ENCODE data around the gene RAPGEF4.

RAPGEF4 gene

GRCh38 chr2:172725746-172726145 is 9.9 kb upstream of the RAPGEF4 start:
- Histone ChIP-seq H3K9ac (ENCODE audit: low read length in 5 of 5) (no peak overlapping the region), H3K9me3 (ENCODE audit: control insufficient read depth in 5 of 5, low read length in 5 of 5) (no peaks in the 10 kb centered on the region), H3K36me3 (ENCODE audit: control insufficient read depth in 5 of 5, insufficient read depth in 5 of 5, low read length in 5 of 5) (no peaks in the 10 kb centered on the region), H3K4me1 (ENCODE audit: control insufficient read depth in 5 of 5, insufficient read depth in 5 of 5, low read length in 5 of 5) (peaks cover 0 to 18% (median 8%) of the 10 kb centered on the region in 5 donors), H3K4me3 (ENCODE audit: low read depth in 1 of 5, low read length in 5 of 5) (no peak overlapping the region), H3K27me3 (ENCODE audit: control insufficient read depth in 5 of 5, insufficient read depth in 4 of 5, low read length in 5 of 5) (no peaks in the 10 kb centered on the region), H3K27ac (ENCODE audit: low read depth, low read length) (no peak overlapping the region)

GRCh38 chr2:172726172-172726735 is 9.4 kb upstream of the RAPGEF4 start:
- H3K36me3 ChIP-seq (ENCODE audit: control insufficient read depth in 5 of 5, insufficient read depth in 5 of 5, low read length in 5 of 5) = no peaks in the 10 kb centered on the region
- no peaks in the 10 kb centered on the region for H3K9me3 ChIP-seq (ENCODE audit: control insufficient read depth in 5 of 5, low read length in 5 of 5)
- no peak overlapping the region for H3K4me3 ChIP-seq (ENCODE audit: low read depth in 1 of 5, low read length in 5 of 5)
- H3K27ac ChIP-seq (ENCODE audit: low read depth, low read length) = no peak overlapping the region
- no peak overlapping the region for H3K9ac ChIP-seq (ENCODE audit: low read length in 5 of 5)
- H3K27me3 ChIP-seq (ENCODE audit: control insufficient read depth in 5 of 5, insufficient read depth in 4 of 5, low read length in 5 of 5) = no peaks in the 10 kb centered on the region
- peaks cover 0 to 18% (median 8%) of the 10 kb centered on the region in 5 donors for H3K4me1 ChIP-seq (ENCODE audit: control insufficient read depth in 5 of 5, insufficient read depth in 5 of 5, low read length in 5 of 5)

DNA sequence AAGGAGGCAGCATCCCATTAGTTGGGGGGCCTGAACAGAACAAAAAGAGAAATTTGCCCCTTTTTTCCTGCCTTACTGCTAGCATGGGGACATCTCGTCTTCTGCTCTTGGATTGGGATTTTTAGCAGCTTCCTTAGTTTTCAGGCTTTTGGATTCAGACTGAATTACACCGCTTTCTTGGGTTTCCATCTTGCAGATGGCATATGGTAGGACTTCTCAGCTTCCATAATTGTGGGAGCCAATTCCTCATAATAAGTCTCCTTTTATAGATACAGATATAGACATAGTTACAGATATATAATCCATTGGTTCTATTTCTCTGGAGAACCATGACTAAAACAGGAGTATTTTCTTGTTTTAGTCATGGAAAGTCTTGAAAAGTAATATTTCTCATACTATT is 5.2 kb upstream of the RAPGEF4 start:
- H3K36me3 ChIP-seq (ENCODE audit: control insufficient read depth in 5 of 5, insufficient read depth in 5 of 5, low read length in 5 of 5) = no peaks in the 10 kb centered on the region
- H3K9me3 ChIP-seq (ENCODE audit: control insufficient read depth in 5 of 5, low read length in 5 of 5) = no peaks in the 10 kb centered on the region
- H3K27me3 ChIP-seq (ENCODE audit: control insufficient read depth in 5 of 5, insufficient read depth in 4 of 5, low read length in 5 of 5) = peaks cover 0 to 3% (median 0%) of the 10 kb centered on the region in 5 donors
- H3K27ac ChIP-seq (ENCODE audit: low read depth, low read length) = no peak overlapping the region
- no peak overlapping the region for H3K9ac ChIP-seq (ENCODE audit: low read length in 5 of 5)
- no peak overlapping the region for H3K4me3 ChIP-seq (ENCODE audit: low read depth in 1 of 5, low read length in 5 of 5)
- peaks cover 0 to 24% (median 11%) of the 10 kb centered on the region in 5 donors for H3K4me1 ChIP-seq (ENCODE audit: control insufficient read depth in 5 of 5, insufficient read depth in 5 of 5, low read length in 5 of 5)

DNA sequence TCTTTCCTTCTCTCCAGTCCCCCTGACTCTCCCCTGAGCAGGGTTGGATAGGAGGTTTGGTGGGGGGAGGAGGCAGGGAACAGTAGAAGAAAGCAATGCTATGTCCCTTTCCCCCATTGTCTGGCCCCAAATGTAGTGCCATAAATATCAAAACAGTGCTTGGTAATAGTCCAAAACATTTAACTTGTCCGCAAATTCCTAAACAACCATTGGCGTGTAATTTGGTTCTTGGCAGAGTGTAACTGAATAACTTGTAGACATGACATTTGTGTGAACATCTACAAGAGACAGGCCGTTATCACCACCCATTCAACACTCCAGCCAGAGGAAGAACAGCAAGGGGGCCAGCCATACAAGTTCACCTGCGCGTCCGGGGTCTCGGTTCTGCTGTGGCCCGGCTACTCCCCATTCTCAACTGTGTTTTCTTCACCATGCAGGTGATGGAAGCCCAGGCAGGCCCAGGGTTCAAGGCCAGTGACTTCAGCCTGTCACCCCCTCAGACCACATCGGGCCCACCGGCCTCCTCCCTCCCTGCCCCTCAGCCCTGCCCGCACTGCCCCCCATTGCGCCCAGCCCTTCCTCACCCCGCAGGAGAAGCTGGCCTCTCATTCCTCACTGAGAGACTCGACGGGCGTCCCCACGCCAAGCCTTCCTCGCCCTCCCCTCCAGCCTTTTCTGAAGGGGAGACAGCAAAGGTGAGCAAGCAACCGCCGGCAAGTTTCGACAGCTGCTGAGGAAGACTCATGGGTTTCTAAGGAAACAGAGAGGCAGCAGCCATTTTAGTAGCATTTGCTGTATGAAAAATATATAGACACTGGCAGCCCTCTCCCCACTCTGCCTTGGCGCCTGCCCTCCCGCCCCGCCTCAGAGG is 699 bp upstream of the RAPGEF4 start:
- Histone ChIP-seq H3K27me3 (ENCODE audit: control insufficient read depth in 5 of 5, insufficient read depth in 4 of 5, low read length in 5 of 5) (peaks cover 0 to 11% (median 0%) of the 10 kb centered on the region in 5 donors), H3K9me3 (ENCODE audit: control insufficient read depth in 5 of 5, low read length in 5 of 5) (no peaks in the 10 kb centered on the region), H3K4me1 (ENCODE audit: control insufficient read depth in 5 of 5, insufficient read depth in 5 of 5, low read length in 5 of 5) (peaks cover 0 to 26% (median 16%) of the 10 kb centered on the region in 5 donors), H3K9ac (ENCODE audit: low read length in 5 of 5) (peak overlapping the region in 2 of 5 donors; percentile 51 to 69), H3K36me3 (ENCODE audit: control insufficient read depth in 5 of 5, insufficient read depth in 5 of 5, low read length in 5 of 5) (no peaks in the 10 kb centered on the region), H3K27ac (ENCODE audit: low read depth, low read length) (no peak overlapping the region), H3K4me3 (ENCODE audit: low read depth in 1 of 5, low read length in 5 of 5) (peak overlapping the region; percentile 38 to 81 (median 62))

DNA sequence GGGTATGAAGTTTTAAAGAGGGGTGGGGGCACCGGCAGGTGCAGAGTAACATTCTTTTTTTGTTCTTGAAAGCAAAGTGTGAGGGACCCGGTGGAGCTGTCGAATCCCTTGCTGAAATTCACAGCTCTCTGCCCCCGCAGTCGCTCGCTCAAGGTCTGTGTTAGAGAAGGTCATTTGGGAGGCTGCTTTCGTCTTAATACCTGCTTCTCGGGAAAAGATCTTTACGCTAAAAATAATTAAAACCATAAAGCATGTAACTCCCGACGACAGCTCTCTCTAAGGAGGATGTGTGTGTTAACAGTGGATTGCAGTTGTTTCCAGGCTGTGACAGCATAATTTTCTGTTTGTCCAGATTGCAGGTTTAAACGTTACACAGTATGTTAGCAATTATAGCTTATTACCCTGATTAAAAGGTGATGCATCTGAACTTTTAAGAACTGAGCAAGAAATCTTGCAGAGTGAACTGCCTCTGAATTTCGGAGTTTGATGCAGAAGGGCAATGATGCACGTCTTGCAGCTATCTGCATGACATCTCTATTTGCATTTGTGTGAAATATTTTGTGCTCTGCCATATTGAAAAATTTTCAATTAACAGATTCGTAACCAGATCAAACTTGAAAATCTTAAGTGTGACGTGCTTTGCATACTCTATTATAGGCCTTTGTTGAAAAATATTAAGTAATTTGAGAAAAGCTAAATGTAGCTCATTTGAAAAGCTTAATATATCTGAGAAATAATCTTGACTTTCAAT is 954 bp downstream of the RAPGEF4 start:
- peak overlapping the region in 3 of 5 donors; percentile 62 to 66 (median 62) for H3K9ac ChIP-seq (ENCODE audit: low read length in 5 of 5)

DNA sequence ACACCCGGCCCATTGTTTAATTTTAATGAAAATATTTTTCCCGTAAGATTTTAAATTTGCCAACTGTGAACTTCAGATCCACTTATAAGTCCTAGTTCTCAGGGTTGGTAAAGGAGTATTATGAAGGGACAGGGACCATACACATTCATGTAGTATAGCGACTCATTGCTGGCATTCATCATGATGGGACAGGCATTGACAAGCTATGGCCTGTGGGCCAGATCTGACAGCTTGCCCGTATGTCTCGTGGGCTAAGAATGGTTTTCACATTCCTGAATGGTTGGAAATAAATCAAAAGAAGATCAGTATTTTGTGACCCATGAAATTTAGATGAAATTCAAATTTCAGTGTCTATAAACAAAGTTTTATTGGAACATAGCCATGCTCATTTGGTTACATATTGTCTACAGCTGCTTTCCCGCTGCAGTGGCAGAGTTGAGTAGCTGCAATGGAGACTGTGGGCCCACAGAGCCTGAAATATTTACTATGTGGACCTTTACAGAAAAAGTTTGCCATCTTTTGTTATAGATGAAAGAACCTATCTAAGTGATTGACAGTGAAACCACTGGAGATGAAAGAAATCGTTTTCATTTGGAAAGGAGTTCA is 4.1 kb downstream of the RAPGEF4 start:
- H3K27me3 ChIP-seq (ENCODE audit: control insufficient read depth in 5 of 5, insufficient read depth in 4 of 5, low read length in 5 of 5) = peaks cover 0 to 10% (median 0%) of the 10 kb centered on the region in 5 donors
- H3K9me3 ChIP-seq (ENCODE audit: control insufficient read depth in 5 of 5, low read length in 5 of 5) = peaks cover 0 to 10% (median 2%) of the 10 kb centered on the region in 5 donors
- no peak overlapping the region for H3K9ac ChIP-seq (ENCODE audit: low read length in 5 of 5)
- no peak overlapping the region for H3K27ac ChIP-seq (ENCODE audit: low read depth, low read length)
- no peak overlapping the region for H3K4me3 ChIP-seq (ENCODE audit: low read depth in 1 of 5, low read length in 5 of 5)
- no peaks in the 10 kb centered on the region for H3K36me3 ChIP-seq (ENCODE audit: control insufficient read depth in 5 of 5, insufficient read depth in 5 of 5, low read length in 5 of 5)
- H3K4me1 ChIP-seq (ENCODE audit: control insufficient read depth in 5 of 5, insufficient read depth in 5 of 5, low read length in 5 of 5) = peaks cover 0 to 19% (median 16%) of the 10 kb centered on the region in 5 donors

More for the DNA sequence above, 954 bp downstream of the RAPGEF4 start:
- H3K9me3 ChIP-seq (ENCODE audit: control insufficient read depth in 5 of 5, low read length in 5 of 5) = no peaks in the 10 kb centered on the region
- peaks cover 0 to 11% (median 0%) of the 10 kb centered on the region in 5 donors for H3K27me3 ChIP-seq (ENCODE audit: control insufficient read depth in 5 of 5, insufficient read depth in 4 of 5, low read length in 5 of 5)
- peaks cover 0 to 26% (median 16%) of the 10 kb centered on the region in 5 donors for H3K4me1 ChIP-seq (ENCODE audit: control insufficient read depth in 5 of 5, insufficient read depth in 5 of 5, low read length in 5 of 5)
- H3K4me3 ChIP-seq (ENCODE audit: low read depth in 1 of 5, low read length in 5 of 5) = peak overlapping the region; percentile 49 to 81 (median 67)
- no peaks in the 10 kb centered on the region for H3K36me3 ChIP-seq (ENCODE audit: control insufficient read depth in 5 of 5, insufficient read depth in 5 of 5, low read length in 5 of 5)
- no peak overlapping the region for H3K27ac ChIP-seq (ENCODE audit: low read depth, low read length)

GRCh38 chr2:172740856-172741255 is 5.2 kb downstream of the RAPGEF4 start:
- Histone ChIP-seq H3K4me1 (ENCODE audit: control insufficient read depth in 5 of 5, insufficient read depth in 5 of 5, low read length in 5 of 5) (peaks cover 0 to 12% (median 10%) of the 10 kb centered on the region in 5 donors), H3K27ac (ENCODE audit: low read depth, low read length) (no peak overlapping the region), H3K4me3 (ENCODE audit: low read depth in 1 of 5, low read length in 5 of 5) (no peak overlapping the region), H3K9ac (ENCODE audit: low read length in 5 of 5) (no peak overlapping the region), H3K9me3 (ENCODE audit: control insufficient read depth in 5 of 5, low read length in 5 of 5) (peaks cover 0 to 10% (median 2%) of the 10 kb centered on the region in 5 donors), H3K27me3 (ENCODE audit: control insufficient read depth in 5 of 5, insufficient read depth in 4 of 5, low read length in 5 of 5) (peaks cover 0 to 8% (median 0%) of the 10 kb centered on the region in 5 donors), H3K36me3 (ENCODE audit: control insufficient read depth in 5 of 5, insufficient read depth in 5 of 5, low read length in 5 of 5) (no peaks in the 10 kb centered on the region)

DNA sequence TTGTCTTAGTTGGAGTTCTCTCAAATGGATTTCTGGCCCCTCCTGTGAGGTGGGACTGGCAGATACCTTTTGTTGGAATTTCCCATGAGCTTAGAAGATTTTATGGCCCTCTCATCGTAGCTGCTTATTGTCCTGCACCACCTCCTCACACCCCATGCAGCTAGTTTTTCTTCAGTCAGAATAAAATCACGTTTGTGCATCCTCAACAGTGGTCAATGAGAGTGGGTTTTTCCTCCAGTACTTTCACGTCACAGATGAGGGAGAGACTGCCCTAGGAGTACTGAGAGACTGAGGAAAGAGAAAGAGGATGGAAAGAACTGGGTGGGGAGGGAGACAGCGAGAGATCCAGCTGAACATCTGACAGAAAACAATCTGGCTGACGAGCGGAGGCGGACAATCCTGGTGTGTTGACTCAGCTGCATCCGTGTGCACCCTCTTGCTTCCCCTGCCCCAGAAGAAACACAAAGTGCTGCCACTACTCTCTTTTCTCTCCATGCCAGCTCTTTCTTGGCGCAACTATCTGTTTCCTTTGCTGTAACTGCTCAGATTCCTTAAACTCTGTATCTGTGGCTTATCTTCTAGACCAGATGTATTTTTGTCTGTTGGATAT is 7.4 kb downstream of the RAPGEF4 start:
- H3K4me1 ChIP-seq (ENCODE audit: control insufficient read depth in 5 of 5, insufficient read depth in 5 of 5, low read length in 5 of 5) = no peaks in the 10 kb centered on the region
- H3K27me3 ChIP-seq (ENCODE audit: control insufficient read depth in 5 of 5, insufficient read depth in 4 of 5, low read length in 5 of 5) = no peaks in the 10 kb centered on the region
- no peak overlapping the region for H3K27ac ChIP-seq (ENCODE audit: low read depth, low read length)
- H3K4me3 ChIP-seq (ENCODE audit: low read depth in 1 of 5, low read length in 5 of 5) = no peak overlapping the region
- H3K9ac ChIP-seq (ENCODE audit: low read length in 5 of 5) = no peak overlapping the region
- H3K9me3 ChIP-seq (ENCODE audit: control insufficient read depth in 5 of 5, low read length in 5 of 5) = peaks cover 0 to 10% (median 2%) of the 10 kb centered on the region in 5 donors
- no peaks in the 10 kb centered on the region for H3K36me3 ChIP-seq (ENCODE audit: control insufficient read depth in 5 of 5, insufficient read depth in 5 of 5, low read length in 5 of 5)

DNA sequence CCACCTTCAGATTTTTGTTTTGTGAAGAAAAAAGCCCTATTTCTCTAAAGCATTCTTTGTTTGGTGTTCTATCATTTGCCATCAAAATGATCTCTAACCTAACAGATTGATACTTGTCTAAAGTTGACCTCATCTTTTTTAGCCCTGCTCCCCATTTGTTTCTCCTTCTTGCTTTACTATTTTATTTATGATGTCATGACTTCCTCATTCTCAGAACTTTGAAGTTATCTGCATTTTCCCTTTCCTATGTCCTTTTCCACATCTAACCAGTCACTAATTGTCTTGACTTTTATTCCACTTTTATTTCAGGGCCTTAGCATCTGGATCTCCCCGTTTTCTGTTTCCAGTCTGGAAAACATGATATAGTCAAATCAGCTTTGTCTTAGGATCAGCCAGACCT is 8.3 kb downstream of the RAPGEF4 start:
- H3K4me3 ChIP-seq (ENCODE audit: low read depth in 1 of 5, low read length in 5 of 5) = no peak overlapping the region
- H3K27ac ChIP-seq (ENCODE audit: low read depth, low read length) = no peak overlapping the region
- no peaks in the 10 kb centered on the region for H3K36me3 ChIP-seq (ENCODE audit: control insufficient read depth in 5 of 5, insufficient read depth in 5 of 5, low read length in 5 of 5)
- peaks cover 0 to under 1% (median 0%) of the 10 kb centered on the region in 5 donors for H3K4me1 ChIP-seq (ENCODE audit: control insufficient read depth in 5 of 5, insufficient read depth in 5 of 5, low read length in 5 of 5)
- H3K9me3 ChIP-seq (ENCODE audit: control insufficient read depth in 5 of 5, low read length in 5 of 5) = peaks cover 0 to 10% (median 2%) of the 10 kb centered on the region in 5 donors
- H3K27me3 ChIP-seq (ENCODE audit: control insufficient read depth in 5 of 5, insufficient read depth in 4 of 5, low read length in 5 of 5) = no peaks in the 10 kb centered on the region
- H3K9ac ChIP-seq (ENCODE audit: low read length in 5 of 5) = no peak overlapping the region
